HG03469 (cell line): Measurements from ENCODE around the gene ABCC4.

ENCODE experiments used
- ATAC-seq: cut with Tn5 transposase; IDR thresholded peaks from one replicate; pipeline ENCODE4 v1.9.1; 2021; ENCODE audit warnings: mild to moderate bottlenecking, moderate library complexity, moderate number of reproducible peaks; ENCODE audit not compliant: unreplicated experiment

ABCC4 gene, protein sequence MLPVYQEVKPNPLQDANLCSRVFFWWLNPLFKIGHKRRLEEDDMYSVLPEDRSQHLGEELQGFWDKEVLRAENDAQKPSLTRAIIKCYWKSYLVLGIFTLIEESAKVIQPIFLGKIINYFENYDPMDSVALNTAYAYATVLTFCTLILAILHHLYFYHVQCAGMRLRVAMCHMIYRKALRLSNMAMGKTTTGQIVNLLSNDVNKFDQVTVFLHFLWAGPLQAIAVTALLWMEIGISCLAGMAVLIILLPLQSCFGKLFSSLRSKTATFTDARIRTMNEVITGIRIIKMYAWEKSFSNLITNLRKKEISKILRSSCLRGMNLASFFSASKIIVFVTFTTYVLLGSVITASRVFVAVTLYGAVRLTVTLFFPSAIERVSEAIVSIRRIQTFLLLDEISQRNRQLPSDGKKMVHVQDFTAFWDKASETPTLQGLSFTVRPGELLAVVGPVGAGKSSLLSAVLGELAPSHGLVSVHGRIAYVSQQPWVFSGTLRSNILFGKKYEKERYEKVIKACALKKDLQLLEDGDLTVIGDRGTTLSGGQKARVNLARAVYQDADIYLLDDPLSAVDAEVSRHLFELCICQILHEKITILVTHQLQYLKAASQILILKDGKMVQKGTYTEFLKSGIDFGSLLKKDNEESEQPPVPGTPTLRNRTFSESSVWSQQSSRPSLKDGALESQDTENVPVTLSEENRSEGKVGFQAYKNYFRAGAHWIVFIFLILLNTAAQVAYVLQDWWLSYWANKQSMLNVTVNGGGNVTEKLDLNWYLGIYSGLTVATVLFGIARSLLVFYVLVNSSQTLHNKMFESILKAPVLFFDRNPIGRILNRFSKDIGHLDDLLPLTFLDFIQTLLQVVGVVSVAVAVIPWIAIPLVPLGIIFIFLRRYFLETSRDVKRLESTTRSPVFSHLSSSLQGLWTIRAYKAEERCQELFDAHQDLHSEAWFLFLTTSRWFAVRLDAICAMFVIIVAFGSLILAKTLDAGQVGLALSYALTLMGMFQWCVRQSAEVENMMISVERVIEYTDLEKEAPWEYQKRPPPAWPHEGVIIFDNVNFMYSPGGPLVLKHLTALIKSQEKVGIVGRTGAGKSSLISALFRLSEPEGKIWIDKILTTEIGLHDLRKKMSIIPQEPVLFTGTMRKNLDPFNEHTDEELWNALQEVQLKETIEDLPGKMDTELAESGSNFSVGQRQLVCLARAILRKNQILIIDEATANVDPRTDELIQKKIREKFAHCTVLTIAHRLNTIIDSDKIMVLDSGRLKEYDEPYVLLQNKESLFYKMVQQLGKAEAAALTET (N-terminal part only)

DNA sequence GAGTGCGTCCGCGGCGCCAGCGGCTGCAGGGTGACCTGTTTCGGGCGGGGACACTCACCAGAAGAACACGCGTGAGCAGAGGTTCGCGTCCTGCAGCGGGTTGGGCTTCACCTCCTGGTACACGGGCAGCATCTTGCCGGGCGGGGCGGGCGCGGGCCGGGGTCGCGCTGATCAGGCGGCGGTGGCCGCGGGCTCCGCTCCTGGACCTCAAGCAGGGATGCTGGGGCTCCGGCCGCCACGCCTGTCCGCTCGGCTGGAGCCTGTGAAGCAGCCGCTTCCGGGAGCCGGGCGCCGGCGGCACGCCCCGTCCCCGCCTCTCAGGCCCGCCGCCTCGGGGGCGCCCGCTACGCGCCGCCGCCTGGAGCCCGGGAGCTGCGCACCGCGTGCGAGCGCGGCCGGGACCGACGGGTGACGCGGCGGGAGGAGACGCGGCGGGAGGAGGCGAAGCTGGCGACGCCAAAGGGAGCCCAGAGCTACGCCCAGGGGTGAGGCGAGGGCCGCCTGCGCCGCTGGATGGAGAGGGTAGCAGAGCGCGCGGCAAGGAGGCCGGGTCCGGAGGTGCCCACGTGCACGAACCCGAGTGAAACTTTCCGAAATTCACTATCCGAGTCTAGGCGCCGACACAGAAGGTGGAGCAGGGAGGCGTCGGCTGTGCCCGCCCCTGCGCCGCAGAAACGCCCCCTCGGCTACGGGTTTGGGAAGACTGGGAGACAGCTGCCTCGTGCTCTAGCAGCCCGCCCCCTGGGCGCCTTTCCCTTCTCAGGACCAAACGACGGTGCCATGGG, at the start of gene ABCC4:
Gene ABCC4, minus strand, starts transcription at position 269 of the 785 bp plus-strand sequence. Its CDS starts 137 bp downstream, at position 132.
- ATAC-seq: peak; percentile 71

- no peak for ATAC-seq
These were observed 48.0 kb upstream of the ABCC4 start for GRCh38 chr13:95349267-95349666.

GRCh38 chr13:95343944-95344343, 42.7 kb upstream of the ABCC4 start:
- no peak for ATAC-seq

DNA sequence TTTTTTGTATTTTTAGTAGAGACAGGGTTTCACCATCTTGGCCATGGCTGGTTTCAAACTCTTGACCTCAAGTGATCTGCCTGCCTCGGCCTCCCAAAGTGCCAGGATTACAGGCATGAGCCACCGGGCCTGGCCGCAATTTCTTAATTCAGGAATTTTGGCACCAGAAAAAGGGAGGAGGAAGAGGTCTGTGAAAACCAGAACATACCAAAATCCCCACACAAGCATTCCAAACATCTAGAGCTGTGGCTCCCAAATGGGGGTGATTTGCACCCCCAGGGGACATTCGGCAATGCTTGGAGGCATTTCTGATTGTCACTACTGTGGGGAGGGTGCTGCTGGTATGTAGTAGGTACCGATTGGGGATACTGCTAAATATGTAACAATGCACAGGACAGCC, 40.2 kb upstream of the ABCC4 start:
- no peak for ATAC-seq

GRCh38 chr13:95338905-95339304, 37.7 kb upstream of the ABCC4 start:
- no peak for ATAC-seq

DNA sequence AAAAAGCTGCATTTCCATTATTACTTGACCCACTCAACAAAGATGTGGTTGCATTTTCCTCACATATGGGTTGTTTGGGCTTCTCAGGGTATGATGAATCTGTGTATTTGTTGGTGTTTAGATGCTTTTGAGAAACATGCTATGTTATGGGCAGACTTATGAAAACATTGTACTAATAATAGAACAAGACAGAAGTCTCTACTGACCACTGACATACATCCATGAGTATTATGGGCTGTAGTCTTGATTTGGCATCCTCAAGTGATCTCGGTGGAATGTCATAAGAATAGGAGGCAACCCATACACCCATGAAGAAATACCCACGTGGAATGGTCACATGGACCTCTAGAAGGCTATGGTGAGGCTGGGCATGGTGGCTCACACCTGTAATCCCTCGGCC, 36.3 kb upstream of the ABCC4 start:
- no peak for ATAC-seq

DNA sequence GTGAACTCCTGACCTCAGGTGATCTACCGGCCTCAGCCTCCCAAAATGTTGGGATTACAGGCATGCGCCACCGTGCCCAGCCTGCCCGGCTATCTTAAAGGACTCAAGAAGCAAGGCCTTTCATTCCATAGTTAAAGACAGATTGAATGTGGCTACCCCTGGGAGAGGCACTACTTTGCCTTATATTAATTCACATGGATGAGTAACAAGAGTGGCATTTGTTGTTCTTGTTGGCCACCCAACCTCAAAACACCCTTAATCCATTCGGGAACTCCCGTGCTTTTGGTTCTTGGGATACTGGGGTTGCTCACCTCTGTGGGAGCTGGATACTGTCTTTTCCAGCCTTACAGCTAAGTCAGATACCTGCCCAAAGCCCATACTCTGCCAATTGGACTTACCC, 34.4 kb upstream of the ABCC4 start:
- no peak for ATAC-seq

GRCh38 chr13:95328386-95328785, 27.1 kb upstream of the ABCC4 start:
- no peak for ATAC-seq

DNA sequence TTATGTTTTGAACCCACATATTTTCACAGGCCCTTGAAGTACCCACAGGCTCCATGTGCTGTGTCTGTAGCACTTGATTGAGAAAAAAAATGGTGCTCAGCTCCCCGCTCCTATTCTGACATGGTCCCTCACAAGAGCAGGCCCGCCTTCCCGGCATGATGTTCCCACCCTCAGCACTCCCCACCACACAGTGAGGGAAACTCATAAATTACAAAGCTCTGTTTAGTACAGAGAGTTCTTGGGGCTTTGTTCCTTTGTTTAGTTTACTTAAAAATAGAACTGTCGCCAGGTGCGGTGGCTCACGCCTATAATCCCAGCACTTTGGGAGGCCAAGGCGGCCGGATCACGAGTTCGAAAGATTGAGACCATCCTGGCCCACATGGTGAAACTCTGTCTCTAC, 25.9 kb upstream of the ABCC4 start:
- no peak for ATAC-seq

GRCh38 chr13:95326695-95327094, 25.4 kb upstream of the ABCC4 start:
- ATAC-seq: no peak

DNA sequence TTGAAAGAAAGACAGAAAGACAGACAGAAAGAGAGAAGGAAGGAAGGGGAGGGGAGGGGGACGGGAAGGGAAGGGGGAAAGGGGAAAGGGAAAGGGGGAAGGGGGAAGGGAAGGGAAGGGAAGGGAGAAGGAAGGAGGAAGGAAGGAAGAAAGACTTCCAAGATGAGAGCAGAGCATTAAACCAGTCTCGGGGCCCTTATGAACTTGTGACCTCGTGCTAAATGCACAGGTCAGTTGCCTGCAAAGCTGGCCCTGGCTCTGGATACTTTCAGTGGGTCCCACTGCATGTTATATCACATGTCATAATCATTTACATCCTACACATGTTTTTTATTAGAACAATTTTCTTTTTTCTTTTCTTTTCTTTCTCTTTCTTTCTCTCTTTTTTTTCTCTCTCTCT, 24.2 kb upstream of the ABCC4 start:
- ATAC-seq: no peak

DNA sequence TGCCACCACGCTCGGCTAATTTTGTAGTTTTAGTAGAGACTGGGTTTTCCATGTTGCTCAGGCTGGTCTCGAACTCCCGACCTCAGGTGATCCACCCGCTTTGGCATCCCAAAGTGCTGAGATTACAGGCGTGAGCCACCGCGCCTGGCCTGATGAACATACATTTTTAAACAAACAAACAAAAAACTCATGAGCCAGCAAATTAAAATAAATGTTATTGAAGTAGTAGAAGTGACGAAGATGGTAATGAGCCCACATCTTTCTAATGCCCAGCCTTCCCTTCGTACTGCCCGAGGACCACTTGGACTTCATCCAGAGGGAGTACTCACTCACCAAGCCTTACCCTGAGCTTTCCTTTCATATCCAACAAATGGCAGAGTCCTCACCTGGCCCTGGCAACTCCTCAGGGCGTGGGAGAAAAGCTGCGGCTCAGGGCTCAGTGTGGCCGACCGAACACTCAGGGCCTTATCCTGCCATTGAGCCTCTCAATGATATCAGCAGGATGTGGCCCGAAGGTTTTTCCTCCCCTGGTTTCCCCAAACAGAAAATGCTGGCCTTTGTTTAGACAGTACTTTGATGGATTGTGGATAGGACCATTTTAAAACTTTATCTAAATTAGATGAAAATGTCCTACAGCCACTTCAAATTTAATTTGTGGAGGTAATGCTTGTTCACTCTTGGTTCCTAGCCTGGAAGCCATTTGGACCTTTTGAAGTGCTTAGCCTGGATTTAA, 22.8 kb upstream of the ABCC4 start:
- no peak for ATAC-seq

- ATAC-seq: no peak
These were observed 18.5 kb upstream of the ABCC4 start for GRCh38 chr13:95319551-95320274.

DNA sequence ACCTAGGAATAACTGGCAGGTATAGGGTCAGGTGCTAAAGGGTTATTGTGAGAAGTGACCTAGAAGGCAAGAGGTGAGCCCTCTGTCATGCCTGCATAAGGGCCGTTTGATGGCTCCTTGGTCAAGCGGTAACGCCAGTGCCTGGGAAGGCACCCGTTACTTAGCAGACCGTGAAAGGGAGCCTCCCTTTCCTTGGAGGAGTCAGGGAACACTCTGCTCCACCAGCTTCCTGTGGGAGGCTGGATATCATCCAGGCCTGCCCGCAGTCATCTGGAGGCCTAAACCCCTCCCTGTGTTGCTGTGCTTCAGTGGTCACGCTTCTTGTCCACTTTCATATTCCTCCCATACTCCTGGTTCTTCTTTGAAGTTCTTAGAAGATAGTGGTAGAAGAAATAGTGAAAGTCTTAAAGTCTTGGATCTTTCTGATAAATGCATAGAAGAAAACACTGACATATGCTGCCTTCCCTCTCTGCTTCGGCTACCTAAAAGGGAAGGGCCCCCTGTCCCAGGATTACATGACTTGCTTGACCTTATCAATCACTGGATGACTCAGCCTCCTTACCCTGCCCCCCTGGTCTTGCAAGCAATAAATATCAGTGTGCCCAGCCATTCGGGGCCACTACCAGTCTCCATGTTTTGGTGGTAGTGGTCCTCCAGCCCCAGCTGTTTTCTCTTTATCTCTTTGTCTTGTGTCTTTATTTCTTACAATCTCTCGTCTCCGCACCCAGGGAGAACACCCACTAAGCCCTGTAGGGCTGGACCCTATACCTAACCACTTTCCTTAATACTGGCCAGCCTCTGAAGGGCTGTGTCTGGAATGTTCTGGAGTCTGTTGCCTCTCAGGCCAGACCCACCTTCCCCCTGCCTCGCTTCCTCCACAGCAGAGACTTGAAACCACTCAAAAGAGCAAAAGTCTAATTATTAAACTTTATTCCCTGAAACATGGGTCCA, 16.1 kb upstream of the ABCC4 start:
- ATAC-seq: no peak

GRCh38 chr13:95315752-95316151, 14.5 kb upstream of the ABCC4 start:
- no peak for ATAC-seq

GRCh38 chr13:95307507-95307906, 6.3 kb upstream of the ABCC4 start:
- no peak for ATAC-seq

DNA sequence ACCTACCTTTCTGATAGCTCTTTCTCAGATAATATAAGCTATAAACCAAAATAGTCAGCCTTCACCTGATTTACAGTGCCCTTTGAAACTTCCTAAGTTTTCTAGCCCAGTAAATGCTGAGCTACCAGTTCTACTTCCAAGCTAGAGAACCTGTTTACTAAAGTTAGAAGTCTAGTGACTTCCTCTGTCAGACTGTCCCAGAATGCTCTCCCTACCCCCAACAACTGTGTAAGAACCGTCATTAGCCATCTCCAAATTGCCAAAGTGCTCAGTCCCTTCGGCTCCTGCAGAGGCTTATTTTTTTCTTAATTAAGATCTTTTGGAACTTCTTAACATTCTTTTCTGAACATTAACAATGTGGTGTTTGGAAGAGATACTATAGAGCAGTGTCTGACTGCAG, 3.2 kb upstream of the ABCC4 start:
- no peak for ATAC-seq

GRCh38 chr13:95301968-95302393, 730 bp upstream of the ABCC4 start:
- ATAC-seq: no peak
